GM23338 (cell line): ENCODE measurements around the gene CCDC102A. TPM values are rescaled to one million over a fixed set of nuclear protein-coding genes. Genes with fewer than 3 reads are reported as not detected.

Source experiments
- ATAC-seq: fragments of 200-7000 bp; cut with Tn5 transposase; 3 replicates; pipeline ENCODE4 v1.9.1; 2020
- DNase-seq: peaks from one replicate; pipeline ENCODE4 v3.0.0-alpha.2; 2015; ENCODE audit warnings: low spot score
- H2AFZ ChIP-seq: fragments of 200-600 bp; sonication (generic); 2 replicates; pipeline ENCODE4 v1.8.0; 2016; ENCODE audit warnings: antibody characterized with exemption, mild to moderate bottlenecking, moderate library complexity
- H3F3A ChIP-seq: fragments of 200-600 bp; sonication (generic); replicated peaks from 2 replicates; pipeline ENCODE4 v1.8.0; 2017; ENCODE audit warnings: antibody characterized with exemption, mixed run types, low read depth
- H3K27ac ChIP-seq: fragments of 200-600 bp; sonication (generic); 2 replicates; pipeline ENCODE4 v1.6.1; 2016; ENCODE audit warnings: low read depth
- H3K27me3 ChIP-seq: fragments of 200-600 bp; sonication (generic); 2 replicates; pipeline ENCODE4 v1.8.0; 2016; ENCODE audit warnings: mild to moderate bottlenecking, mixed run types, moderate library complexity; ENCODE audit not compliant: insufficient read depth
- H3K36me3 ChIP-seq: fragments of 200-600 bp; sonication (generic); 2 replicates; pipeline ENCODE4 v1.8.0; 2016; ENCODE audit warnings: mild to moderate bottlenecking; ENCODE audit not compliant: insufficient read depth
- H3K4me1 ChIP-seq: fragments of 200-600 bp; sonication (generic); 2 replicates; pipeline ENCODE4 v1.8.0; 2016; ENCODE audit warnings: mild to moderate bottlenecking, moderate library complexity; ENCODE audit not compliant: insufficient read depth
- H3K4me2 ChIP-seq: fragments of 200-600 bp; sonication (generic); 2 replicates; pipeline ENCODE4 v1.7.1; 2017; ENCODE audit warnings: mixed run types
- H3K4me3 ChIP-seq: fragments of 200-600 bp; sonication (generic); 2 replicates; pipeline ENCODE4 v1.6.1; 2016; ENCODE audit warnings: mixed run types
- H3K79me2 ChIP-seq: fragments of 200-600 bp; sonication (generic); replicated peaks from 2 replicates; pipeline ENCODE4 v1.8.0; 2017; ENCODE audit warnings: mild to moderate bottlenecking; ENCODE audit not compliant: insufficient read depth
- H3K9me2 ChIP-seq: fragments of 200-600 bp; sonication (generic); 2 replicates; pipeline ENCODE4 v1.8.0; 2017; ENCODE audit not compliant: insufficient read depth
- H4K20me1 ChIP-seq: fragments of 200-600 bp; sonication (generic); replicated peaks from 2 replicates; pipeline ENCODE4 v1.8.0; 2017; ENCODE audit warnings: mild to moderate bottlenecking; ENCODE audit not compliant: insufficient read depth
- H3K27ac Mint-ChIP-seq: 2 replicates; pipeline ENCODE4 v1.8.0; 2020; ENCODE audit warnings: inconsistent platforms, mild to moderate bottlenecking, moderate library complexity, mixed read lengths
- H3K27me3 Mint-ChIP-seq: 3 replicates; pipeline ENCODE4 v1.8.0; 2022; ENCODE audit warnings: low read depth, mild to moderate bottlenecking, moderate library complexity, mixed read lengths, inconsistent platforms; ENCODE audit not compliant: insufficient read depth, poor library complexity
- H3K36me3 Mint-ChIP-seq: 3 replicates; pipeline ENCODE4 v1.8.0; 2021; ENCODE audit warnings: low read depth, mild to moderate bottlenecking, inconsistent platforms, moderate library complexity, mixed read lengths
- H3K4me1 Mint-ChIP-seq: 3 replicates; pipeline ENCODE4 v1.8.0; 2020; ENCODE audit warnings: mild to moderate bottlenecking, inconsistent platforms, mixed read lengths
- H3K4me3 Mint-ChIP-seq: 3 replicates; pipeline ENCODE4 v1.8.0; 2021; ENCODE audit warnings: moderate library complexity, mild to moderate bottlenecking, inconsistent platforms, mixed read lengths
- H3K9me3 Mint-ChIP-seq: 3 replicates; pipeline ENCODE4 v1.8.0; 2020; ENCODE audit warnings: moderate library complexity, mild to moderate bottlenecking, inconsistent platforms, mixed read lengths
- CREB1 ChIP-seq: fragments of 250-450 bp; sonication (Bioruptor Pico); IDR thresholded peaks from 2 replicates; pipeline ENCODE4 v1.5.0; 2020; ENCODE audit warnings: low read depth, mild to moderate bottlenecking, moderate library complexity
- EZH2 ChIP-seq: fragments of 200-600 bp; sonication (generic); IDR thresholded peaks from one replicate; pipeline ENCODE4 v1.8.0; 2017; ENCODE audit warnings: antibody characterized with exemption, mild to moderate bottlenecking, low read depth; ENCODE audit not compliant: unreplicated experiment
- NANOG ChIP-seq: IDR thresholded peaks from 2 replicates; pipeline ENCODE4 v1.6.1; 2016; ENCODE audit warnings: antibody characterized with exemption, borderline replicate concordance
- ZNF114 ChIP-seq: fragments of 250-450 bp; sonication (Bioruptor Pico); IDR thresholded peaks from 2 replicates; pipeline ENCODE4 v1.5.0; 2020; ENCODE audit warnings: mild to moderate bottlenecking, moderate library complexity
- polyA plus RNA-seq: library from polyadenylated mRNA; unstranded; fragments of >200 nt; fragmentation: Nextera tagmentation; extraction: Ambion mirVana; gene quantifications from 2 replicates; pipeline ENCODE4 v1.2.1, GENCODE V29; 2016
- total RNA-seq: library from RNA; depleted of rRNA; stranded (reverse); fragments of >200 nt; shearing (Covaris generic); gene quantifications from 2 replicates; pipeline ENCODE4 v1.2.3, GENCODE V29; 2014
- TF ChIP-seq, protein P1 (sequence below): IDR thresholded peaks from one replicate; pipeline ENCODE4 v1.6.1; 2018; ENCODE audit warnings: antibody characterized with exemption; ENCODE audit not compliant: unreplicated experiment
- TF ChIP-seq, protein P2 (sequence below), 2 experiments: fragments of 200-600 bp in 1 of 2; sonication (generic) in 1 of 2; conservative IDR thresholded peaks; 2 replicates each; pipeline versions ENCODE4 v1.5.1 to v1.6.1; 2016 to 2017; ENCODE audit warnings: antibody characterized with exemption in 2 of 2, low read depth in 2 of 2, mild to moderate bottlenecking in 2 of 2, moderate library complexity in 1 of 2

CCDC102A gene
- total and polyA plus RNA-seq, 2 experiments from 2014 or later: 2.0 to 5.2 TPM

- Histone ChIP-seq H3K4me3 (peak overlapping the region; percentile 41; the same call in 1 of the 2 replicates), H3K9me2 (no peaks in the 10 kb centered on the region), H3K36me3 (peaks cover 3% of the 10 kb centered on the region; the same call in 1 of the 2 replicates), H2AFZ (no peak overlapping the region), H3K27me3 (peaks cover 7% of the 10 kb centered on the region; the same call in 1 of the 2 replicates), H4K20me1 (0 out of 2 replicates have a peak, but pooled peaks cover 3% of the 10 kb centered on the region), H3K27ac (peak overlapping the region; percentile 45; the same call in 1 of the 2 replicates), H3K79me2 (no peaks in the 10 kb centered on the region; the same call in 1 of the 2 replicates), H3K4me1 (peaks cover 62% of the 10 kb centered on the region), H3F3A (peaks cover 12% of the 10 kb centered on the region; the same call in 1 of the 2 replicates), H3K4me2 (peak overlapping the region; percentile 77)
- Mint-ChIP-seq H3K27ac (peak overlapping the region; percentile 49), H3K27me3 (peaks cover 23% of the 10 kb centered on the region), H3K4me3 (peak overlapping the region; percentile 52), H3K4me1 (peaks cover 69% of the 10 kb centered on the region), H3K36me3 (peaks cover 15% of the 10 kb centered on the region), H3K9me3 (no peaks in the 10 kb centered on the region)
- peak; percentile 78 for ATAC-seq
- DNase-seq: peak; percentile 96
- TF ChIP-seq EZH2: no peak
- no peak for TF ChIP-seq NANOG
- peak; percentile 18; the same call in 1 of the 2 replicates for TF ChIP-seq CREB1 (CRISPR knock-in tag)
- TF ChIP-seq, protein P1, sequence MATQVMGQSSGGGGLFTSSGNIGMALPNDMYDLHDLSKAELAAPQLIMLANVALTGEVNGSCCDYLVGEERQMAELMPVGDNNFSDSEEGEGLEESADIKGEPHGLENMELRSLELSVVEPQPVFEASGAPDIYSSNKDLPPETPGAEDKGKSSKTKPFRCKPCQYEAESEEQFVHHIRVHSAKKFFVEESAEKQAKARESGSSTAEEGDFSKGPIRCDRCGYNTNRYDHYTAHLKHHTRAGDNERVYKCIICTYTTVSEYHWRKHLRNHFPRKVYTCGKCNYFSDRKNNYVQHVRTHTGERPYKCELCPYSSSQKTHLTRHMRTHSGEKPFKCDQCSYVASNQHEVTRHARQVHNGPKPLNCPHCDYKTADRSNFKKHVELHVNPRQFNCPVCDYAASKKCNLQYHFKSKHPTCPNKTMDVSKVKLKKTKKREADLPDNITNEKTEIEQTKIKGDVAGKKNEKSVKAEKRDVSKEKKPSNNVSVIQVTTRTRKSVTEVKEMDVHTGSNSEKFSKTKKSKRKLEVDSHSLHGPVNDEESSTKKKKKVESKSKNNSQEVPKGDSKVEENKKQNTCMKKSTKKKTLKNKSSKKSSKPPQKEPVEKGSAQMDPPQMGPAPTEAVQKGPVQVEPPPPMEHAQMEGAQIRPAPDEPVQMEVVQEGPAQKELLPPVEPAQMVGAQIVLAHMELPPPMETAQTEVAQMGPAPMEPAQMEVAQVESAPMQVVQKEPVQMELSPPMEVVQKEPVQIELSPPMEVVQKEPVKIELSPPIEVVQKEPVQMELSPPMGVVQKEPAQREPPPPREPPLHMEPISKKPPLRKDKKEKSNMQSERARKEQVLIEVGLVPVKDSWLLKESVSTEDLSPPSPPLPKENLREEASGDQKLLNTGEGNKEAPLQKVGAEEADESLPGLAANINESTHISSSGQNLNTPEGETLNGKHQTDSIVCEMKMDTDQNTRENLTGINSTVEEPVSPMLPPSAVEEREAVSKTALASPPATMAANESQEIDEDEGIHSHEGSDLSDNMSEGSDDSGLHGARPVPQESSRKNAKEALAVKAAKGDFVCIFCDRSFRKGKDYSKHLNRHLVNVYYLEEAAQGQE: no peak
- TF ChIP-seq, protein P2, sequence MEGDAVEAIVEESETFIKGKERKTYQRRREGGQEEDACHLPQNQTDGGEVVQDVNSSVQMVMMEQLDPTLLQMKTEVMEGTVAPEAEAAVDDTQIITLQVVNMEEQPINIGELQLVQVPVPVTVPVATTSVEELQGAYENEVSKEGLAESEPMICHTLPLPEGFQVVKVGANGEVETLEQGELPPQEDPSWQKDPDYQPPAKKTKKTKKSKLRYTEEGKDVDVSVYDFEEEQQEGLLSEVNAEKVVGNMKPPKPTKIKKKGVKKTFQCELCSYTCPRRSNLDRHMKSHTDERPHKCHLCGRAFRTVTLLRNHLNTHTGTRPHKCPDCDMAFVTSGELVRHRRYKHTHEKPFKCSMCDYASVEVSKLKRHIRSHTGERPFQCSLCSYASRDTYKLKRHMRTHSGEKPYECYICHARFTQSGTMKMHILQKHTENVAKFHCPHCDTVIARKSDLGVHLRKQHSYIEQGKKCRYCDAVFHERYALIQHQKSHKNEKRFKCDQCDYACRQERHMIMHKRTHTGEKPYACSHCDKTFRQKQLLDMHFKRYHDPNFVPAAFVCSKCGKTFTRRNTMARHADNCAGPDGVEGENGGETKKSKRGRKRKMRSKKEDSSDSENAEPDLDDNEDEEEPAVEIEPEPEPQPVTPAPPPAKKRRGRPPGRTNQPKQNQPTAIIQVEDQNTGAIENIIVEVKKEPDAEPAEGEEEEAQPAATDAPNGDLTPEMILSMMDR (conservative IDR thresholded peaks at IDR 0.05; ENCODE audit: low read depth in 2 of 2): peak; percentile 74 to 75
- no peak for TF ChIP-seq ZNF114
Measured at GRCh38 chr16:57475711-57476339, 60.5 kb downstream of the CCDC102A start.
